Measurements from ENCODE around the gene PLEKHN1.

Gene PLEKHN1

DNA sequence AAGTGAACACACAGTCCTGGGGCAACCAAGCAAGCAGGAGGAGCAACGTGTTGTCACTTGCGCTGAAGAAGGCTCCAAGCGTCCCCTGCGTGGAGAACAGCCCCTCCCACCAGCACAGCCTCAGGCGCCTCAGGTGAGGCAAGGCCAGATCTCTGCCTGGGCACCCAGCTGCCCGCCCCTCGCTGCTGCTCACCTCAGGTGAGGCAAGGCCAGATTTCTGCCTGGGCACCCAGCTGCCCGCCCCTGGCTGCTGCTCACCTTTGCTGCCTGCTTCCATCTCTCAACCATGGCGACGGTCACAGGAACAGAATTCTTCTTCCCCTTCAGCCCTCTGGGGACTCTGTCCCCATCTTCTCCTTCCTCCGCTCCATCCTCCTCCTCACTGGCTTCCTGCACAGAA, 9.6 kb upstream of the PLEKHN1 start:
- peaks cover 14% of the 10 kb centered on the region for H3K4me1 ChIP-seq (ENCODE audit: low read length)
- no peak overlapping the region for H3K9ac ChIP-seq (ENCODE audit: low read length)
- H3K9me3 ChIP-seq (ENCODE audit: insufficient read depth, low read length), result no peaks in the 10 kb centered on the region
- H3K4me2 ChIP-seq (ENCODE audit: low read length), result no peak overlapping the region
- H3K36me3 ChIP-seq (replicated peaks; ENCODE audit: low read depth, low read length), result peaks cover 30% of the 10 kb centered on the region
- H3K4me3 ChIP-seq (ENCODE audit: low read length), result no peak overlapping the region
- no peak overlapping the region for H3K27ac ChIP-seq (ENCODE audit: low read length)
- no peak overlapping the region for H2AFZ ChIP-seq (ENCODE audit: low read depth, low read length)
- TF ChIP-seq, protein P1, sequence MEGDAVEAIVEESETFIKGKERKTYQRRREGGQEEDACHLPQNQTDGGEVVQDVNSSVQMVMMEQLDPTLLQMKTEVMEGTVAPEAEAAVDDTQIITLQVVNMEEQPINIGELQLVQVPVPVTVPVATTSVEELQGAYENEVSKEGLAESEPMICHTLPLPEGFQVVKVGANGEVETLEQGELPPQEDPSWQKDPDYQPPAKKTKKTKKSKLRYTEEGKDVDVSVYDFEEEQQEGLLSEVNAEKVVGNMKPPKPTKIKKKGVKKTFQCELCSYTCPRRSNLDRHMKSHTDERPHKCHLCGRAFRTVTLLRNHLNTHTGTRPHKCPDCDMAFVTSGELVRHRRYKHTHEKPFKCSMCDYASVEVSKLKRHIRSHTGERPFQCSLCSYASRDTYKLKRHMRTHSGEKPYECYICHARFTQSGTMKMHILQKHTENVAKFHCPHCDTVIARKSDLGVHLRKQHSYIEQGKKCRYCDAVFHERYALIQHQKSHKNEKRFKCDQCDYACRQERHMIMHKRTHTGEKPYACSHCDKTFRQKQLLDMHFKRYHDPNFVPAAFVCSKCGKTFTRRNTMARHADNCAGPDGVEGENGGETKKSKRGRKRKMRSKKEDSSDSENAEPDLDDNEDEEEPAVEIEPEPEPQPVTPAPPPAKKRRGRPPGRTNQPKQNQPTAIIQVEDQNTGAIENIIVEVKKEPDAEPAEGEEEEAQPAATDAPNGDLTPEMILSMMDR (IDR thresholded peaks at IDR 0.05; ENCODE audit: low read depth, low read length), result no peak
- no peak for TF ChIP-seq EZH2phosphoT487 (IDR thresholded peaks at IDR 0.05; ENCODE audit: low read depth)
- no peaks in the 10 kb centered on the region for H3K27me3 ChIP-seq (ENCODE audit: low read depth, low read length)
- peaks cover 25% of the 10 kb centered on the region for H3K79me2 ChIP-seq (ENCODE audit: low read length)
- 0 out of 2 replicates have a peak, but pooled peaks cover 7% of the 10 kb centered on the region for H4K20me1 ChIP-seq (ENCODE audit: insufficient read depth, low read length)

DNA sequence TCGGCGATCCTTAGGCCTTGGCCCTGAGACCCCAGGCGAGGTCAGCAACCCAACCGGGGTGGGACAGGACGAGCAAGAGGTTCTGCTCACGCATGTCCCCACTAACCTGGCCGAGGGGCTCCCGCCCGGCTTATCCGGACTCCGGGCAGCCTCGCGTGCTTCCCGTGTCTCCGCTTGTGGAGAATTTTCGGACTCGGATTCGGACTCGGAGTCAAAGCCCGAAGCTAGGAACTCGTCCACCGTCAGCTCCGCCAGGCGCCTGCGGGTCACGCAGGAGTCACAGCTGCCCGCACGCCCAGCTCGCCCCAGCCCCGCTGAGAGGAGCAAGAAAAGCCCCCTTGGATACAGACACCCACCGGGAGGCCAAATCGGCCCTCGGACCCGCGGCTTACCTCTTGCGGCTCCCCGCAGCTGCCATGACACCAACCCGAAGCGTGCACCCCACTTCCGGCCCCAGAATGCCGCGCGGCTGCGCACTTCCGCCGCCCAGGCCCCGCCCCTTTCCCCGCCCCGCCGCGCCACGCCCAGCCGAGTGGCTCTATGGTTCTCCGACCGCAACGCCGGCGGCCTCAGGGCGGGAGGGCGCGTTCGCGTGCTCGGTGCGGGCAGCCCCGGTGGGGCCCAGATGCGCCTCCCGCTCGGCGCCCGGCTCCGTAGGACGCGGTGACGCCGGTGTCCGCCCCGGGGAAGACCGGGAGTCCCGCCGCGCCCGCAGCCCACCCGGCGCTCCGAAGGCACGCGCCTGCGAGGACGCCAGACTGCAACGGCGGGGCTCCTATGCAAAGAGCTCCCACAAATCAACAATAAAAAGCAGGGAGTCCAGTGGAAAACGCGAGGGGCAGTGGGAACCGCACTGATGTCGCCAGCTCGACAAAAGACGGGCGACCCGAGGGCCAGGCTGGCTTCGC, 7.2 kb upstream of the PLEKHN1 start, which contains the start of gene NOC2L:
Gene NOC2L (minus strand): TSS at position 434 of the 908 bp plus-strand sequence. CDS start 16 bp downstream, at position 418.
- peak within 1 kb of the TSS; percentile 28; the same call in 1 of the 2 replicates for H3K27ac ChIP-seq (ENCODE audit: low read length)
- H3K36me3 ChIP-seq (replicated peaks; ENCODE audit: low read depth, low read length), result peaks cover 20% of the 10 kb centered on the region
- peak within 1 kb of the TSS; percentile 77; the same call in 1 of the 2 replicates for H2AFZ ChIP-seq (ENCODE audit: low read depth, low read length)
- H3K4me1 ChIP-seq (ENCODE audit: low read length), result peaks cover 14% of the 10 kb centered on the region
- H3K4me3 ChIP-seq (ENCODE audit: low read length), result peak within 1 kb of the TSS; percentile 97
- H3K27me3 ChIP-seq (ENCODE audit: low read depth, low read length), result no peaks in the 10 kb centered on the region
- 0 out of 2 replicates have a peak, but pooled peaks cover 7% of the 10 kb centered on the region for H4K20me1 ChIP-seq (ENCODE audit: insufficient read depth, low read length)
- H3K4me2 ChIP-seq (ENCODE audit: low read length), result peak within 1 kb of the TSS; percentile 85
- peaks cover 25% of the 10 kb centered on the region for H3K79me2 ChIP-seq (ENCODE audit: low read length)
- H3K9ac ChIP-seq (ENCODE audit: low read length), result peak within 1 kb of the TSS; percentile 86
- no peak for TF ChIP-seq EZH2phosphoT487 (IDR thresholded peaks at IDR 0.05; ENCODE audit: low read depth)
- TF ChIP-seq, protein P1 (IDR thresholded peaks at IDR 0.05; ENCODE audit: low read depth, low read length), result no peak
- H3K9me3 ChIP-seq (ENCODE audit: insufficient read depth, low read length), result no peaks in the 10 kb centered on the region

DNA sequence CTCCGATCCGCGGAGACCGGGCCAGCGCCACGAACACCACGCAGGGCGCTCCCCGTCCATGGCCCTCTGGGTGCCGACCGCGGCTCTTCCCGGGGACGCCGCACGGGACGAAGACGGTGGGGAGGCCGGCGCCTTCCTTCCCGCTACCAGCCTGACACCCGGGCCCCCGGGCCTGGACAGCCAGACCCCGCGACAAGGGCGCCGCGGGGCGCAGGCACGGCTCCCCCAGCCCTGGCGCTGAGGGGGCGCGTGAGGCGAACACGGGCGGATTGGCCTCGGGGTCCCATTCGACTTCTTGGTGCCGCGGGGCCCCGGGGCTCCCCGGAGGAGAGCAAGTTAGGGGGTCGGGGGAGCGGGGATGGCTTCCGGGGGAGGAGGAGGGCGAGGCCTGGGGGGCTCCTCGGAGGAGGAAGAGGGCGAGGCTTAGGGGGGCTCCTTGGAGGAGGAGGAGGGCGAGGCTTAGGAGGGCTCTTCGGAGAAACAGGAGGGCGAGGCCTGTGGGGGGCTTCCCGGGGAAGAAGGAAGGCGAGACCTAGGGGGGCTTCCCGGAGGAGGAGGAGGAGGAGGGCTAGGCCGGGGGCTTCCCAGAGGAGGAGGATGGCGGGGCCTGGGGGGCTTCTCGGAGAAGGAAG, 6.4 kb upstream of the PLEKHN1 start:
- Histone ChIP-seq H3K4me1 (ENCODE audit: low read length) (peaks cover 14% of the 10 kb centered on the region), H3K4me2 (ENCODE audit: low read length) (peak overlapping the region; percentile 74), H3K9ac (ENCODE audit: low read length) (peak overlapping the region; percentile 74), H3K27ac (ENCODE audit: low read length) (0 out of 2 replicates have a peak overlapping the region, but pooled peaks have one; percentile 28), H3K9me3 (ENCODE audit: insufficient read depth, low read length) (no peaks in the 10 kb centered on the region), H3K27me3 (ENCODE audit: low read depth, low read length) (no peaks in the 10 kb centered on the region), H2AFZ (ENCODE audit: low read depth, low read length) (peak overlapping the region; percentile 77; the same call in 1 of the 2 replicates), H3K79me2 (ENCODE audit: low read length) (peaks cover 25% of the 10 kb centered on the region), H3K36me3 (replicated peaks; ENCODE audit: low read depth, low read length) (peaks cover 17% of the 10 kb centered on the region), H3K4me3 (ENCODE audit: low read length) (peak overlapping the region; percentile 94), H4K20me1 (ENCODE audit: insufficient read depth, low read length) (0 out of 2 replicates have a peak, but pooled peaks cover 7% of the 10 kb centered on the region)
- TF ChIP-seq EZH2phosphoT487 (IDR thresholded peaks at IDR 0.05; ENCODE audit: low read depth), result no peak
- TF ChIP-seq, protein P1 (IDR thresholded peaks at IDR 0.05; ENCODE audit: low read depth, low read length), result no peak

All from OCI-LY3 (cell line).